SHP77 (cell line): ENCODE measurements around the gene CDH22.

Source experiments
- DNase-seq, 2 experiments: peaks; one replicate each; lab custom pipeline; 2025; lab: John Stamatoyannopoulos, UW

The CDH22 gene

GRCh38 chr20:46343975-46344357, 35.7 kb upstream of the CDH22 start:
- no peak for DNase-seq

GRCh38 chr20:46343348-46343974, 35.2 kb upstream of the CDH22 start:
- no peak for DNase-seq

GRCh38 chr20:46342451-46343347, 34.4 kb upstream of the CDH22 start:
- DNase-seq, result no peak

GRCh38 chr20:46342010-46342378, 33.7 kb upstream of the CDH22 start:
- DNase-seq, result no peak

GRCh38 chr20:46341074-46342009, 33.0 kb upstream of the CDH22 start:
- DNase-seq, result no peak

GRCh38 chr20:46339037-46339436, 30.7 kb upstream of the CDH22 start:
- no peak for DNase-seq

GRCh38 chr20:46336735-46337134, 28.4 kb upstream of the CDH22 start:
- DNase-seq, result no peak

GRCh38 chr20:46334303-46334904, 26.1 kb upstream of the CDH22 start:
- DNase-seq, result no peak

GRCh38 chr20:46333161-46333991, 25.1 kb upstream of the CDH22 start:
- DNase-seq, result no peak

GRCh38 chr20:46332373-46333160, 24.3 kb upstream of the CDH22 start:
- DNase-seq, result no peak

GRCh38 chr20:46331611-46332361, 23.5 kb upstream of the CDH22 start:
- DNase-seq, result no peak

GRCh38 chr20:46330831-46331371, 22.6 kb upstream of the CDH22 start:
- DNase-seq, result no peak

- peak; percentile 66 to 81 for DNase-seq
These were observed 21.9 kb upstream of the CDH22 start for GRCh38 chr20:46330072-46330763.

- no peak for DNase-seq
These were observed 20.0 kb upstream of the CDH22 start for GRCh38 chr20:46328200-46328882.

GRCh38 chr20:46327557-46327956, 19.3 kb upstream of the CDH22 start:
- no peak for DNase-seq

- no peak for DNase-seq
These were observed 17.5 kb upstream of the CDH22 start for GRCh38 chr20:46325789-46326188.

GRCh38 chr20:46324960-46325703, 16.8 kb upstream of the CDH22 start:
- peak; percentile 21 to 32 for DNase-seq
